VCaP (cell line): ENCODE results near the gene HERC4.

Experiments used
- H3K27ac ChIP-seq: fragments of 450-650 bp; 2 replicates; pipeline ENCODE4 v1.5.1; 2017
- TF ChIP-seq, protein P1 (sequence below): fragments of 450-650 bp; conservative IDR thresholded peaks from 2 replicates; pipeline ENCODE4 v1.5.1; 2017; ENCODE audit warnings: mild to moderate bottlenecking, moderate library complexity

The HERC4 gene

DNA sequence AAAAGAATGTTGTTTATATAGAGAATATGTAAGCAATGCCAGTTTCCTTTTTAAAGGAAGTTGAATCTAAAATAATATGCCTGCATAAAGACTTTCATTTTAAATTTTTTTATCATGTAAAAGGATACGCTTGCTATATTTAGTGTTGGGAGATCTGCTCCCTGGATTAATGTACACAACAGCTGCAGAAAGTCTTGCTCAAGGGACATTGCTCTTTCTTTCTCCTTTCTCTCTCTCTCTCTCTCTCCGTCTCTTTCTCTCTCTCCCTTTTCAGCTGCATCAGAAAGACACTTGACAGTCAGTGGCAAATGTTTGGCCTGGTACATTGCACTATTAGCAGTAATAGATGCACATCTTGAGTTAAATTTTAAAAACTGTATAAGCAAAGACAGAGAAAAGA lies 34.9 kb upstream of the HERC4 start:
- H3K27ac ChIP-seq = no peak overlapping the region
- TF ChIP-seq, protein P1, sequence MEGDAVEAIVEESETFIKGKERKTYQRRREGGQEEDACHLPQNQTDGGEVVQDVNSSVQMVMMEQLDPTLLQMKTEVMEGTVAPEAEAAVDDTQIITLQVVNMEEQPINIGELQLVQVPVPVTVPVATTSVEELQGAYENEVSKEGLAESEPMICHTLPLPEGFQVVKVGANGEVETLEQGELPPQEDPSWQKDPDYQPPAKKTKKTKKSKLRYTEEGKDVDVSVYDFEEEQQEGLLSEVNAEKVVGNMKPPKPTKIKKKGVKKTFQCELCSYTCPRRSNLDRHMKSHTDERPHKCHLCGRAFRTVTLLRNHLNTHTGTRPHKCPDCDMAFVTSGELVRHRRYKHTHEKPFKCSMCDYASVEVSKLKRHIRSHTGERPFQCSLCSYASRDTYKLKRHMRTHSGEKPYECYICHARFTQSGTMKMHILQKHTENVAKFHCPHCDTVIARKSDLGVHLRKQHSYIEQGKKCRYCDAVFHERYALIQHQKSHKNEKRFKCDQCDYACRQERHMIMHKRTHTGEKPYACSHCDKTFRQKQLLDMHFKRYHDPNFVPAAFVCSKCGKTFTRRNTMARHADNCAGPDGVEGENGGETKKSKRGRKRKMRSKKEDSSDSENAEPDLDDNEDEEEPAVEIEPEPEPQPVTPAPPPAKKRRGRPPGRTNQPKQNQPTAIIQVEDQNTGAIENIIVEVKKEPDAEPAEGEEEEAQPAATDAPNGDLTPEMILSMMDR = no peak

DNA sequence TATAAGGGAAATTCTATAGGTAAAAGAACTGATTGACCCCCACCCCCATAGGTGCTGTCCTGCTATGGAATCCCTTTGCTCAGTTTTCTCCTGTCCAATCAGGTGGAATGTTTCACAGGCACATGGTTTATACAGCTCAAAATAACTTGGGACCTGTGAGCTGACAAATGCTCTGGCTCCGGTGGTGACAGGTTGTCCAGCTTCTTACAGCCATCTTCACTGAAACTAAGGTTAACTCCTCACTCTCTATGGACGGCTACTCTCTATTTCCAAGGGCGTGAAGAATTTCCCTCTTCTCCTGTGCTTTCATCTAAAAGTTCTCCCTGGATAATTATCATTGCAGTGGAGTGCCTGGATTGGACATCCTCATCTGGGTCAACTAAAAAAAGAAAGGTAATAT lies 34.2 kb upstream of the HERC4 start, which contains the start of gene MYPN:
Gene MYPN, plus strand, starts transcription at position 158 of the 400 bp plus-strand sequence. CDS start 11,951 bp downstream, outside the sequence.
- H3K27ac ChIP-seq = no peak within 1 kb of the TSS
- TF ChIP-seq, protein P1 = no peak

DNA sequence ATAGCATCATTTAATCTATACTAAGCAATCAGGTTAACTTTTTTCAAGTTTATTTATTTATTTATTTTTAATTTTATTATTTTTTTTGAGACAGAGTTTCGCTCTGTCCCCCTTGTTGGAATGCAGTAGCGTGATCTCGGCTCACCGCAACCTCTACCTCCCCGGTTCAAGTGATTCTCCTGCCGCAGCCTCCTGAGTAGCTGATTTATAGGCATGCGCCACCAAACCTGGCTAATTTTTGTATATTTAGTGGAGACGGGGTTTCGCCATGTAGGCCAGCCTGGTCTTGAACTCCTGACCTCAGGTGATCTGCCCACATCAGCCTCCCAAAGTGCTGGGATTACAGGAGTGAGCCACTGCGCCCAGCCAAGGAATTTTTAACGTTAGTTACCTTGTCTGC lies 33.6 kb upstream of the HERC4 start:
- TF ChIP-seq, protein P1 = no peak
- no peak overlapping the region for H3K27ac ChIP-seq

DNA sequence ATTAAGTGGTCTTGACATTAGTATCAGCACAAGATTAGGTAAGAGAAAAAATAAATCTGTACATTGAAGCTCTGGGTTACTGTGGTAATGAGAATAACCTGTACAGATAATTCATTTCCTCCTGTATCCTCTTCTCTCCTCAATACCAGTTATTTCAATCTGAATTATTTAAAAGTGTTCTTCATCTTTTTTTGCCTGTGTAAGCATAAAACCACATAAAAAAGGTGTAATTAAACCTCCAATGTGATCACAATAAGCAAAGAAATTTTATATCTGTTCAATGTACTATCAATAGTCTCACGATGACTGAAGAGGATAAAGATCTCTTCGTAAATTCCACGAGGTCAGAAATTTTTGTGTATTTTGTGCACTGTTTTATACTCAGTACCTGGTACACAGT lies 33.0 kb upstream of the HERC4 start:
- TF ChIP-seq, protein P1 = no peak
- no peak overlapping the region for H3K27ac ChIP-seq

DNA sequence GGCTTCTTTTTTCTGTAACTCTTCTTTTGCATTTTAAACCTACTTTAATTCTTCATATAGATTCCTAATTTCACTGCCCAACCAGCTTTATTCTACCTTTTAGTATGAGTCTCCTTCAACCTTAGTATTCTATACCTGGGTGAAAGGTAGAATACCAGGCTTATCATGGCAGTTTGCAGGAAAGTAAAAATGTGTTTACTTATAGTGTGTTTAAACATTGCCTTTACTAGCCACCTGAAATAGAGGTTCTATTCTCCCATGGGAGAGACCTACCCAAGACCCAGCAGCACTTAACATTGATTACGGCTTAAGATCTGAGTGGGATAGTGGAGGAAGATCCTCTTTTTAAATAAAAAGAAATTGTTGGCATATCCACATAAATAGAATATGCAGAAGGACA lies 32.6 kb upstream of the HERC4 start:
- no peak overlapping the region for H3K27ac ChIP-seq
- TF ChIP-seq, protein P1 = no peak

DNA sequence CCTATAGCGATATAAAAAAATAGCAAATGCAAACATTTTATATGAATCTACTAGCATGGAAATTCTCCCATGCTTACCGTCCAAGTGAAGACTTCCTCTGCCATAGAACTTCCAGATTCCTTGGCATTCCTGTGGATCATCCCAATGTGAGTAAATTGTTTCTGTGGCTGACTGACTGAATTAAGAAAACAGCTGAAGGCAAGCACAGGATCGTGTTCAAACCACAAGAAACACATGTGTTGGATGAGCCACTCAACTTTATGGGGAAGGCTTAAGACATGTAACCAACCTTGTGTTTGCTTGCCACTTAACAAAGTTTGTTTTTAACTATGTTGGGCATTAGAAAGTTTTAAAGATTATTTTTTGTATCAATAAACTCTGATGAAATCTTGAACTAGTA lies 31.6 kb upstream of the HERC4 start:
- no peak overlapping the region for H3K27ac ChIP-seq
- TF ChIP-seq, protein P1 = no peak

DNA sequence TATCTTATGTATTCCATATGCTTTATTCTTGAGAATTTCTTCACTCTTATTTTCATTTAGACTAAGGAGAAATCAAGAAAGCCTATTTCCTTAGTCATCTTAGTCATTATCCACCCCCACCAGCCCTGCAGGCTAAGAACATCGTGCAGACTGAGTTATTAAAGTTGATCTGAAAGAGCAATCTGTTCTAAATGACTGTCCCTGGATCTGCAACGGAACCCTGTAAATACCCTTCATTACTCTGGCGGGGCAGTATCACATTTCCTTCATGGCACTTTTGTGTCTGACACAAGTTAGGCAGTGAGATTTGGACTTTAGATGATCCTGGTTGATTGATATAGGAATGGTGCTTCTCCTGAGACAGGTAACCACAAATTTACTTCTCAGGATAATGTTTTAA lies 30.7 kb upstream of the HERC4 start:
- TF ChIP-seq, protein P1 = no peak
- H3K27ac ChIP-seq = no peak overlapping the region

DNA sequence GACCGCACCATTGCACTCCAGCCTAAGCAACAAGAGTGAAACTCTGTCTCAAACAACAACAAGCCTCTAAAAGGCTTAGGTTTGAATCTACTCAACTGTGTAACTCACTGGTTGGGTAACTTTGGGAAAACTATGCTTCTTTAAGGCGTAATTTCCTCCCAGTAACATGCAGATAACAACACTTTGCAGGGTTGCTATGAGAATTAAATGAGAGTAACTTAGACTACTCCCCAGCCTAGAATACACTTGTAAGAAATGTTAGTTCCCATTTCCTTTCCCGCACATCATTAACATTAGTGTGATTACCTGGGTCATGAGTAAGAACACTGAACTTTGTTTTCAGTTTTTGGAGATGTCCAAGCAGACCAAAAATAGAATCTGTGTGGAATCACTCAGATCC lies 28.8 kb upstream of the HERC4 start:
- TF ChIP-seq, protein P1 = no peak
- H3K27ac ChIP-seq = no peak overlapping the region
